CD8-positive, alpha-beta memory T cell (primary cell): ENCODE results near the gene TMEM255B. TPM values are rescaled to one million over a fixed set of nuclear protein-coding genes. Genes with fewer than 3 reads are reported as not detected.
"Not testable (repeated sequence)": the region's sequence is repeated elsewhere in the genome, so short reads cannot be mapped to it uniquely, and the experiment has no call there.

Source experiments
- CTCF ChIA-PET: fragments of 350-600 bp; sonication (Branson Sonifier 250); formaldehyde crosslinking; loops from one replicate; lab custom pipeline; 2021; ENCODE audit warnings: antibody characterized with exemption; lab: Charles Lee
- POLR2A ChIA-PET: fragments of 350-600 bp; sonication (Branson Sonifier 250); formaldehyde crosslinking; loops from one replicate; lab custom pipeline; 2021; ENCODE audit warnings: antibody characterized with exemption; lab: Charles Lee
- DNase-seq, 5 donors: peaks; one replicate each; pipeline versions ENCODE4 v3.0.0 to v3.0.0-alpha.2; 2020 to 2022; ENCODE audit warnings: mixed read lengths in 1 of 5
- H3K27ac ChIP-seq: one replicate; pipeline ENCODE4 v1.7.0; 2013; ENCODE audit warnings: low read depth, mild to moderate bottlenecking, low read length, moderate library complexity
- H3K27me3 ChIP-seq: 2 replicates; pipeline ENCODE4 v1.7.0; 2013; ENCODE audit warnings: low read length, mild to moderate bottlenecking; ENCODE audit not compliant: insufficient read depth, poor library complexity, severe bottlenecking
- H3K36me3 ChIP-seq: 2 replicates; pipeline ENCODE4 v1.7.0; 2013; ENCODE audit warnings: mild to moderate bottlenecking, low read length, moderate library complexity; ENCODE audit not compliant: insufficient read depth
- H3K4me1 ChIP-seq: 2 replicates; pipeline ENCODE4 v1.7.0; 2013; ENCODE audit warnings: mild to moderate bottlenecking, low read length, moderate library complexity; ENCODE audit not compliant: insufficient read depth
- H3K4me3 ChIP-seq: 2 replicates; pipeline ENCODE4 v1.7.0; 2013; ENCODE audit warnings: mild to moderate bottlenecking, low read length
- H3K9me3 ChIP-seq: 2 replicates; pipeline ENCODE4 v1.7.0; 2013; ENCODE audit warnings: mild to moderate bottlenecking, low read length
- H3K27ac Mint-ChIP-seq, 8 donors: one replicate each; pipeline ENCODE4 v1.8.0; 2020 to 2021; ENCODE audit warnings: mixed read lengths in 8 of 8, mild to moderate bottlenecking in 6 of 8, inconsistent platforms in 3 of 8, moderate library complexity in 3 of 8
- H3K27me3 Mint-ChIP-seq, 2 donors: one replicate each; pipeline ENCODE4 v1.8.0; 2020 to 2021; ENCODE audit warnings: mixed read lengths in 2 of 2, mild to moderate bottlenecking in 1 of 2, moderate library complexity in 1 of 2
- H3K36me3 Mint-ChIP-seq, 3 donors: one replicate each; pipeline ENCODE4 v1.8.0; 2020 to 2021; ENCODE audit warnings: mixed read lengths in 3 of 3, inconsistent platforms in 1 of 3, mild to moderate bottlenecking in 1 of 3
- H3K4me1 Mint-ChIP-seq, 3 donors: one replicate each; pipeline ENCODE4 v1.8.0; 2020 to 2021; ENCODE audit warnings: mixed read lengths in 3 of 3, inconsistent platforms in 1 of 3, mild to moderate bottlenecking in 1 of 3
- H3K4me3 Mint-ChIP-seq, 7 donors: one replicate each; pipeline ENCODE4 v1.8.0; 2020 to 2021; ENCODE audit warnings: mixed read lengths in 7 of 7, mild to moderate bottlenecking in 6 of 7, moderate library complexity in 4 of 7, inconsistent platforms in 2 of 7
- H3K9me3 Mint-ChIP-seq, 5 donors: one replicate each; pipeline ENCODE4 v1.8.0; 2020 to 2022; ENCODE audit warnings: mixed read lengths in 5 of 5, mild to moderate bottlenecking in 3 of 5, moderate library complexity in 2 of 5, inconsistent platforms in 1 of 5
- polyA plus RNA-seq: library from polyadenylated mRNA; unstranded; fragments of 300-500 nt; fragmentation: Illumina TruSeq; gene quantifications from one replicate; pipeline ENCODE4 v1.2.3, GENCODE V29; 2021
- total RNA-seq, 2 experiments: library from RNA; stranded (reverse); gene quantifications; one replicate each; pipeline ENCODE4 v1.2.3, GENCODE V29; 2021

Gene TMEM255B
- total and polyA plus RNA-seq, 3 experiments from 2014 or later = 0.57 to 0.69 TPM; not detected in 1

- POLR2A ChIA-PET = no interaction called here
- no peaks in the 10 kb centered on the region for H3K36me3 Mint-ChIP-seq
- no peaks in the 10 kb centered on the region for H3K4me1 Mint-ChIP-seq
- H3K4me3 Mint-ChIP-seq = no peak overlapping the region
- no peaks in the 10 kb centered on the region for H3K4me1 ChIP-seq
- H3K36me3 ChIP-seq = no peaks in the 10 kb centered on the region
- H3K9me3 Mint-ChIP-seq = no peaks in the 10 kb centered on the region
- no peak overlapping the region for H3K27ac ChIP-seq
- CTCF ChIA-PET = no interaction called here
- H3K4me3 ChIP-seq = no peak overlapping the region
- no peaks in the 10 kb centered on the region for H3K9me3 ChIP-seq
- H3K27me3 ChIP-seq = no peaks in the 10 kb centered on the region
- H3K27me3 Mint-ChIP-seq = peaks cover 14 to 35% of the 10 kb centered on the region in 2 donors
- no peak overlapping the region for H3K27ac Mint-ChIP-seq
- no peak for DNase-seq
Observed at GRCh38 chr13:113785051-113786010, 26.3 kb downstream of the TMEM255B start.

GRCh38 chr13:113786262-113786841 is 27.3 kb downstream of the TMEM255B start:
- no peaks in the 10 kb centered on the region for H3K36me3 Mint-ChIP-seq
- H3K27ac Mint-ChIP-seq = no peak overlapping the region
- H3K27me3 Mint-ChIP-seq = peaks cover 14 to 37% of the 10 kb centered on the region in 2 donors
- H3K4me3 Mint-ChIP-seq = no peak overlapping the region
- peak in 1 of 5 donors; percentile 5 for DNase-seq
- no peaks in the 10 kb centered on the region for H3K36me3 ChIP-seq
- ChIA-PET POLR2A (no interaction called here), CTCF (no interaction called here)
- no peaks in the 10 kb centered on the region for H3K4me1 Mint-ChIP-seq
- no peaks in the 10 kb centered on the region for H3K9me3 ChIP-seq
- no peaks in the 10 kb centered on the region for H3K9me3 Mint-ChIP-seq
- H3K27me3 ChIP-seq = no peaks in the 10 kb centered on the region
- no peak overlapping the region for H3K27ac ChIP-seq
- no peak overlapping the region for H3K4me3 ChIP-seq
- no peaks in the 10 kb centered on the region for H3K4me1 ChIP-seq

GRCh38 chr13:113787694-113788093 is 28.7 kb downstream of the TMEM255B start:
- no peak overlapping the region for H3K27ac ChIP-seq
- no peaks in the 10 kb centered on the region for H3K9me3 ChIP-seq
- POLR2A ChIA-PET = no interaction called here
- H3K9me3 Mint-ChIP-seq = no peaks in the 10 kb centered on the region
- H3K27ac Mint-ChIP-seq = no peak overlapping the region
- H3K27me3 Mint-ChIP-seq = peaks cover 14 to 37% of the 10 kb centered on the region in 2 donors
- CTCF ChIA-PET = no interaction called here
- H3K36me3 ChIP-seq = no peaks in the 10 kb centered on the region
- no peak overlapping the region for H3K4me3 Mint-ChIP-seq
- DNase-seq = no peak
- no peak overlapping the region for H3K4me3 ChIP-seq
- no peaks in the 10 kb centered on the region for H3K4me1 Mint-ChIP-seq
- no peaks in the 10 kb centered on the region for H3K4me1 ChIP-seq
- no peaks in the 10 kb centered on the region for H3K27me3 ChIP-seq
- H3K36me3 Mint-ChIP-seq = no peaks in the 10 kb centered on the region

- Mint-ChIP-seq H3K27me3 (peaks cover 10 to 29% of the 10 kb centered on the region in 2 donors), H3K4me1 (no peaks in the 10 kb centered on the region), H3K4me3 (no peak overlapping the region), H3K27ac (no peak overlapping the region), H3K36me3 (no peaks in the 10 kb centered on the region), H3K9me3 (no peaks in the 10 kb centered on the region)
- CTCF ChIA-PET = no interaction called here
- Histone ChIP-seq H3K9me3 (no peaks in the 10 kb centered on the region), H3K27ac (no peak overlapping the region), H3K36me3 (no peaks in the 10 kb centered on the region), H3K4me3 (no peak overlapping the region), H3K4me1 (no peaks in the 10 kb centered on the region), H3K27me3 (no peaks in the 10 kb centered on the region)
- no peak for DNase-seq
- POLR2A ChIA-PET = no interaction called here
Observed at GRCh38 chr13:113788413-113789135, 29.5 kb downstream of the TMEM255B start.

GRCh38 chr13:113789167-113789566 is 30.1 kb downstream of the TMEM255B start:
- ChIA-PET POLR2A (no interaction called here), CTCF (no interaction called here)
- no peak for DNase-seq
- Mint-ChIP-seq H3K4me1 (no peaks in the 10 kb centered on the region), H3K27me3 (peaks cover 9 to 25% of the 10 kb centered on the region in 2 donors), H3K4me3 (no peak overlapping the region), H3K9me3 (no peaks in the 10 kb centered on the region), H3K27ac (no peak overlapping the region), H3K36me3 (no peaks in the 10 kb centered on the region)
- Histone ChIP-seq H3K4me1 (no peaks in the 10 kb centered on the region), H3K36me3 (no peaks in the 10 kb centered on the region), H3K27me3 (no peaks in the 10 kb centered on the region), H3K27ac (no peak overlapping the region), H3K9me3 (no peaks in the 10 kb centered on the region), H3K4me3 (no peak overlapping the region)

- H3K36me3 ChIP-seq, DNase-seq, H3K36me3 Mint-ChIP-seq, H3K27me3 ChIP-seq, H3K4me3 Mint-ChIP-seq, H3K27ac ChIP-seq, H3K4me3 ChIP-seq, H3K9me3 ChIP-seq, H3K4me1 Mint-ChIP-seq, CTCF ChIA-PET, H3K9me3 Mint-ChIP-seq, H3K4me1 ChIP-seq, POLR2A ChIA-PET, H3K27ac Mint-ChIP-seq: not testable (repeated sequence)
- peaks cover 9 to 17% of the 10 kb centered on the region in 2 donors for H3K27me3 Mint-ChIP-seq
Observed at GRCh38 chr13:113789931-113790330, 30.9 kb downstream of the TMEM255B start.

- Mint-ChIP-seq H3K36me3 (no peaks in the 10 kb centered on the region), H3K27me3 (peaks cover 9 to 15% of the 10 kb centered on the region in 2 donors), H3K27ac (no peak overlapping the region), H3K4me3 (no peak overlapping the region), H3K9me3 (no peaks in the 10 kb centered on the region), H3K4me1 (no peaks in the 10 kb centered on the region)
- Histone ChIP-seq H3K4me1 (no peaks in the 10 kb centered on the region), H3K9me3 (no peaks in the 10 kb centered on the region), H3K27ac (no peak overlapping the region), H3K27me3 (no peaks in the 10 kb centered on the region), H3K36me3 (no peaks in the 10 kb centered on the region), H3K4me3 (no peak overlapping the region)
- DNase-seq = no peak
- ChIA-PET POLR2A (no interaction called here), CTCF (no interaction called here)
Observed at GRCh38 chr13:113791226-113791625, 32.2 kb downstream of the TMEM255B start.

- Histone ChIP-seq H3K36me3 (no peaks in the 10 kb centered on the region), H3K27me3 (no peaks in the 10 kb centered on the region), H3K9me3 (no peaks in the 10 kb centered on the region), H3K27ac (no peak overlapping the region), H3K4me3 (no peak overlapping the region), H3K4me1 (no peaks in the 10 kb centered on the region)
- peaks cover 9 to 15% of the 10 kb centered on the region in 2 donors for H3K27me3 Mint-ChIP-seq
- DNase-seq = no peak
- H3K9me3 Mint-ChIP-seq = no peaks in the 10 kb centered on the region
- no peaks in the 10 kb centered on the region for H3K36me3 Mint-ChIP-seq
- ChIA-PET POLR2A (no interaction called here), CTCF (no interaction called here)
- H3K4me1 Mint-ChIP-seq = no peaks in the 10 kb centered on the region
- peak overlapping the region in 1 of 8 donors; percentile 24 for H3K27ac Mint-ChIP-seq
- no peak overlapping the region for H3K4me3 Mint-ChIP-seq
Observed at GRCh38 chr13:113791761-113792160, 32.7 kb downstream of the TMEM255B start.
